Right atrium auricular region (tissue), 2 donors: Measurements from ENCODE around the gene PSME2. TPM values are rescaled to one million over a fixed set of nuclear protein-coding genes. Genes with fewer than 3 reads are reported as not detected.

Source experiments
- DNase-seq: peaks from one replicate; pipeline ENCODE4 v3.0.0-alpha.2; 2019; ENCODE audit warnings: low spot score
- H3K27ac ChIP-seq, 2 donors: fragments of 200-600 bp; sonication (generic); 1 replicate in 1 of 2; 2 replicates in 1 of 2; pipeline ENCODE4 v1.5.1; 2016 to 2019
- H3K27me3 ChIP-seq, 2 donors: fragments of 200-600 bp; sonication (generic); one replicate each; pipeline versions ENCODE4 v1.5.1 to v1.6.0; 2017 to 2019
- H3K36me3 ChIP-seq: fragments of 200-600 bp; sonication (generic); one replicate; pipeline ENCODE4 v1.5.1; 2016
- H3K4me1 ChIP-seq, 2 donors: fragments of 200-600 bp; sonication (generic); one replicate each; pipeline versions ENCODE4 v1.5.1 to v1.6.0; 2017 to 2019
- H3K4me3 ChIP-seq, 2 donors: fragments of 200-600 bp; sonication (generic); 1 replicate in 1 of 2; 2 replicates in 1 of 2; pipeline ENCODE4 v1.5.1; 2017 to 2019; ENCODE audit warnings: mild to moderate bottlenecking in 1 of 2, moderate library complexity in 1 of 2
- H3K9me3 ChIP-seq, 2 donors: fragments of 200-600 bp; sonication (generic); one replicate each; pipeline ENCODE4 v1.5.1; 2019
- CTCF ChIP-seq, 2 donors: fragments of 200-600 bp; sonication (generic); IDR thresholded peaks; one replicate each; pipeline ENCODE4 v1.5.1; 2019; ENCODE audit warnings: antibody characterized with exemption in 2 of 2
- total RNA-seq, 2 donors: library from RNA; depleted of rRNA; stranded (reverse); fragments of >200 nt; gene quantifications; one replicate each; pipeline ENCODE4 v1.1.0, GENCODE V29; 2016

Gene PSME2
- total RNA-seq, 2 donors from 2014 or later = 23.1 to 40.6 TPM

- H3K4me3 ChIP-seq = peak overlapping the region; percentile 62 to 68
- H3K4me1 ChIP-seq = peaks cover 0 to 30% of the 10 kb centered on the region in 2 donors
- H3K9me3 ChIP-seq = no peaks in the 10 kb centered on the region
- no peaks in the 10 kb centered on the region for H3K27me3 ChIP-seq
- no peak for DNase-seq
- peaks cover 71% of the 10 kb centered on the region for H3K36me3 ChIP-seq
- peak overlapping the region; percentile 96 for H3K27ac ChIP-seq
- no peak for TF ChIP-seq CTCF (IDR thresholded peaks at IDR 0.05)
These were observed 15.7 kb upstream of the PSME2 start for GRCh38 chr14:24162093-24162492.

DNA sequence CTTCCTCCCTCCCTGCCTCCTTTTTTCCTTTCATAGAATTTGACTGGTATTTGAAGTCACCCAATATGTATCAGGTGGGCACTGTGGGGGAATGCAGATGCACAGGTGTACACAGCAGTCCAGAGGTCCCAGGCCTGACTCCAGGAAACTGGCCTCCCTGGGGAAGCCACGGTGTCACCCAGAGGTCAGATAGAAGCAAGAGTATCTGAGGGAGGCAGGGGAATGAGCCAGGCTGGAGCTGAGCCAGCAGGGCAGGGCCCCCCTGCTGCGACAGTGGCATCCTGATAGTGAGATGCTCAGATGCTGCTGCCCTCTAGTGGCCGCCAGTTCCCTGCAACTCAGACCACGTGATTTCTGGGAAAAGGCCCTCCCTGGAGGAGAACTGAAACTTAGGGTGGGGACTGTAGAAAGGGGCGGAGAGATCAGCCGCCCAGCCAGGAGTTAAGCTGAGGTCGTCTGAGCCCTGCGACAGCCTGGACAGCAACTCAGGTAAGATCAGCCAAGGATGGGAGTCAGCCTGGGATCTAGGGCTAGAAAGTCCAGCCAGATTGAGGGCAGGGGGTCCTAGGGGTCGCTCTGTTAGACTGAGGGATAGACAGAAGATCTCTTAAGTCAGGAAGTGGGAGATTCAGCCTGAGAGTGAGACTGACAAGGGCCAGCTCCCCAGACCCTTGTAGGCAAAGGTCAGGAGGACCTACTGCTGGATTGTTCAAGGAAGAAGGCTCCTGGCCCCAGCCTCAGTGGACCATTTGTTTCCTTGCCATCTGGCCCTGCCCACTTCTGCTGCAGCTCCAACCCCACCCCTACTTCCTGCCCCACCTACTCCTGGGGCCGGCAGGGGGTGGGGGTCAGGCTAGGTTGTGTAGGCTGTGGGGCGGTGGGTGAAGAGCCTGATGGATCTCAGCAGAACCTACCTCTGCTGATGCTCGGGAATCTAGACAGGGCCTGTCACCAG is 14.7 kb upstream of the PSME2 start, which contains the start of gene IRF9:
Gene IRF9 (plus strand): TSS at position 416 of the 955 bp plus-strand sequence. CDS start 880 bp downstream, outside the sequence.
- peaks cover 71% of the 10 kb centered on the region for H3K36me3 ChIP-seq
- DNase-seq = peak; percentile 99
- H3K27me3 ChIP-seq = no peaks in the 10 kb centered on the region
- peak; percentile 90 to 93 for TF ChIP-seq CTCF (IDR thresholded peaks at IDR 0.05)
- H3K4me3 ChIP-seq = peak within 1 kb of the TSS; percentile 62 to 68
- no peaks in the 10 kb centered on the region for H3K9me3 ChIP-seq
- peak within 1 kb of the TSS; percentile 96 for H3K27ac ChIP-seq
- H3K4me1 ChIP-seq = peaks cover 0 to 30% of the 10 kb centered on the region in 2 donors

- no peaks in the 10 kb centered on the region for H3K27me3 ChIP-seq
- H3K27ac ChIP-seq = peak overlapping the region; percentile 96
- DNase-seq = no peak
- H3K4me1 ChIP-seq = peaks cover 0 to 30% of the 10 kb centered on the region in 2 donors
- no peak overlapping the region for H3K4me3 ChIP-seq
- H3K9me3 ChIP-seq = no peaks in the 10 kb centered on the region
- no peak for TF ChIP-seq CTCF (IDR thresholded peaks at IDR 0.05)
- peaks cover 71% of the 10 kb centered on the region for H3K36me3 ChIP-seq
These were observed 14.1 kb upstream of the PSME2 start for GRCh38 chr14:24160499-24160849.

DNA sequence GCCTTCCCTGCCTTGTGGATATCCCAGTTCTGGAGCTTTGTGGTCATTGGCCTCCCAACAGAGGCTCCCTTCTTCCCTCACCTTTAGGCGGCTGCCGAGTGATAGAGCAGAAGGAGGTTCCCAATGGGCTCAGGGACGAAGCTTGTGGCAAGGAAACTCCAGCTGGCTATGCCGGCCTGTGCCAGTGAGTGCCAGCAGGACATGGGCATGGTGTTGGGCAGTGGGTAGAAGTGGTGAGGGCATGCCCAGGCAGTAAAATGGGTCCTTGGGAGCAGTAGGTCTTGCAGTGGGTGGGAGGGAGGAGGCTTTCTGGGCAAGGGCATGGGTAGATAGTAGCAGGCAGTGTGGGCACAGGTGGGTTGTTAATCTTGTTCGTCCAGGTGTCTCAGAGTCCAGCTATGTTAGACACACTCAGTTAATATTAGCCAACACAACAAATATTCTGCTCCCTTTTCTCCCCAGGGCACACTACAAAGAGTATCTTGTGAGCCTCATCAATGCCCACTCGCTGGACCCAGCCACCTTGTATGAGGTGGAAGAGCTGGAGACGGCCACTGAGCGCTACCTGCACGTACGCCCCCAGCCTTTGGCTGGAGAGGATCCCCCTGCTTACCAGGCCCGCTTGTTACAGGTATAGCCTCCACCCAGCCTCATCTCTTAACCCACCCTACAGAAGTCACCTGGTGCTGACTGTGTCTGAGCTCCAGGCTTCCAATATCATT is 13.5 kb upstream of the PSME2 start:
- Histone ChIP-seq H3K4me3 (no peak overlapping the region), H3K27ac (peak overlapping the region in 1 of 2 donors; percentile 96), H3K9me3 (no peaks in the 10 kb centered on the region)

DNA sequence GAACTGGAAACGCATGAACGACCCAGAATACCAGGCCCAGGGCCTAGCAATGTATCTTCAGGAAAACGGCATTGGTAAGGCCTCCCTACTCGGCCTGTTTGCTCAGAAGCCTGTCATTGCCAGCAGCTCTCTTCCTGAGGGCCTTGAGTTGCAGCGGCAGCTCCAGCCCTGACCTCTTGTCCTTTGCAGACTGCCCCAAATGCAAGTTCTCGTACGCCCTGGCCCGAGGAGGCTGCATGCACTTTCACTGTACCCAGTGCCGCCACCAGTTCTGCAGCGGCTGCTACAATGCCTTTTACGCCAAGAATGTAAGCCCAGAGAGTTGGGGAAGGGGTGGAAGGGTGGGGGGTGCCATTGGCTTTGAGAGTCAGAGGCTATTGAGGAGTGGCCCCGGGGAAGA is 10.9 kb upstream of the PSME2 start:
- Histone ChIP-seq H3K27me3 (no peaks in the 10 kb centered on the region), H3K9me3 (no peaks in the 10 kb centered on the region), H3K4me3 (no peak overlapping the region), H3K27ac (no peak overlapping the region), H3K36me3 (peaks cover 66% of the 10 kb centered on the region), H3K4me1 (peaks cover 0 to 13% of the 10 kb centered on the region in 2 donors)
- DNase-seq = no peak
- no peak for TF ChIP-seq CTCF (IDR thresholded peaks at IDR 0.05)

More for the DNA sequence above, 13.5 kb upstream of the PSME2 start:
- Histone ChIP-seq H3K27me3 (no peaks in the 10 kb centered on the region), H3K4me1 (peaks cover 0 to 30% of the 10 kb centered on the region in 2 donors), H3K36me3 (peaks cover 71% of the 10 kb centered on the region)
- no peak for DNase-seq
- no peak for TF ChIP-seq CTCF (IDR thresholded peaks at IDR 0.05)
